Thoracic aorta (tissue), 2 donors: ENCODE data around the gene TRIM50. TPM values are rescaled to one million over a fixed set of nuclear protein-coding genes. Genes with fewer than 3 reads are reported as not detected.
"Not testable (repeated sequence)": the region's sequence is repeated elsewhere in the genome, so short reads cannot be mapped to it uniquely, and the experiment has no call there.

Source experiments
- ATAC-seq: fragments of 150-250 bp; one replicate; pipeline ENCODE4 v1.8.0; 2017; ENCODE audit warnings: low read depth; ENCODE audit not compliant: insufficient number of reproducible peaks, low FRiP score
- DNase-seq: peaks from one replicate; pipeline ENCODE4 v3.0.0-alpha.2; 2020; ENCODE audit warnings: low spot score
- H3K27ac ChIP-seq, 2 donors: fragments of 200-600 bp; sonication (generic); 1 replicate in 1 of 2; 2 replicates in 1 of 2; pipeline ENCODE4 v1.5.1; 2016; ENCODE audit warnings: mild to moderate bottlenecking in 2 of 2, moderate library complexity in 2 of 2
- H3K27me3 ChIP-seq: fragments of 200-600 bp; sonication (generic); replicated peaks from 2 replicates; pipeline ENCODE4 v1.6.0; 2016; ENCODE audit warnings: mild to moderate bottlenecking; ENCODE audit not compliant: insufficient read depth
- H3K36me3 ChIP-seq: fragments of 200-600 bp; sonication (generic); one replicate; pipeline ENCODE4 v1.5.1; 2016
- H3K4me1 ChIP-seq, 2 donors: fragments of 200-600 bp; sonication (generic); 1 replicate in 1 of 2; 2 replicates in 1 of 2; pipeline versions ENCODE4 v1.5.1 to v1.6.0; 2016; ENCODE audit warnings: low read depth in 2 of 2, mild to moderate bottlenecking in 1 of 2; ENCODE audit not compliant: control insufficient read depth in 1 of 2
- H3K4me3 ChIP-seq: fragments of 200-600 bp; sonication (generic); 2 replicates; pipeline ENCODE4 v1.5.1; 2016; ENCODE audit warnings: mild to moderate bottlenecking
- H3K9me3 ChIP-seq: fragments of 200-600 bp; sonication (generic); 2 replicates; pipeline ENCODE4 v1.5.1; 2016
- total RNA-seq, 2 donors: library from RNA; depleted of rRNA; stranded (reverse); fragments of >200 nt; gene quantifications; one replicate each; pipeline versions ENCODE4 v1.1.0 to v1.2.3, GENCODE V29; 2016
- TF ChIP-seq, protein P1 (sequence below): fragments of 200-600 bp; sonication (generic); IDR thresholded peaks from one replicate; pipeline ENCODE4 v1.5.1; 2019; ENCODE audit warnings: antibody characterized with exemption

TRIM50 gene
- total RNA-seq, 2 donors from 2014 or later, result 1.5 TPM; not detected in 1

DNA sequence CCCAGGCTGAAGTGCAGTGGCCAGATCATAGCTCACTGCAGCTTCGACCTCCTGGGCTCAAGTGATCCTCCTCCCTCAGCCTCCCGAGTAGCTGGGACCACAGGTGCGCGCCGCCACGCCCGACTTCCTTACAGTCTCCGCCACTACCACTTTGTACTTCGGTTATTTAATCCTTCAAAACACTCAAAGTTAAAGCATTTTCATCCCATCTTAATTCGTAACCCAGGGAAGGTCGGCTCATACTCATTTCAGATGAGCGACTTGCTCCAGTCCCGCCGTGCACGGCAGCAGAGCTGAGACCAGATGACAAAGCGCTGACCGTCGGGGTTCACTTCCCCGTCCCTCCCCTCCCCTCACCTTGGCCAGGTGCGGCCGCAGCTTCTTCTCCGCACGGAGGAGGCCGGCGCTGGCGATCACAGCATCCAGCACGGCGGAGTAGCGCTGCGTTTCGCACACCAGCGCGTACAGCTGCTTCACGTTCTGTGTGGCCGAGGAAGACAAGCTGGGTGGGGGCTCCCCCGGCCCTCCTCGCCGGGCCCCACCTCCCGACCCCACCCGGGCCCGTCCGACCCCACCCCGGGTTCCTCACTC, 19.7 kb downstream of the TRIM50 start:
- peak overlapping the region; percentile 93 for H3K4me3 ChIP-seq
- no peak for DNase-seq
- no peaks in the 10 kb centered on the region for H3K9me3 ChIP-seq
- ATAC-seq, result no peak
- H3K36me3 ChIP-seq, result peaks cover 21% of the 10 kb centered on the region
- peaks cover 4 to 6% of the 10 kb centered on the region in 2 donors for H3K4me1 ChIP-seq
- TF ChIP-seq, protein P1, sequence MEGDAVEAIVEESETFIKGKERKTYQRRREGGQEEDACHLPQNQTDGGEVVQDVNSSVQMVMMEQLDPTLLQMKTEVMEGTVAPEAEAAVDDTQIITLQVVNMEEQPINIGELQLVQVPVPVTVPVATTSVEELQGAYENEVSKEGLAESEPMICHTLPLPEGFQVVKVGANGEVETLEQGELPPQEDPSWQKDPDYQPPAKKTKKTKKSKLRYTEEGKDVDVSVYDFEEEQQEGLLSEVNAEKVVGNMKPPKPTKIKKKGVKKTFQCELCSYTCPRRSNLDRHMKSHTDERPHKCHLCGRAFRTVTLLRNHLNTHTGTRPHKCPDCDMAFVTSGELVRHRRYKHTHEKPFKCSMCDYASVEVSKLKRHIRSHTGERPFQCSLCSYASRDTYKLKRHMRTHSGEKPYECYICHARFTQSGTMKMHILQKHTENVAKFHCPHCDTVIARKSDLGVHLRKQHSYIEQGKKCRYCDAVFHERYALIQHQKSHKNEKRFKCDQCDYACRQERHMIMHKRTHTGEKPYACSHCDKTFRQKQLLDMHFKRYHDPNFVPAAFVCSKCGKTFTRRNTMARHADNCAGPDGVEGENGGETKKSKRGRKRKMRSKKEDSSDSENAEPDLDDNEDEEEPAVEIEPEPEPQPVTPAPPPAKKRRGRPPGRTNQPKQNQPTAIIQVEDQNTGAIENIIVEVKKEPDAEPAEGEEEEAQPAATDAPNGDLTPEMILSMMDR, result no peak
- H3K27me3 ChIP-seq, result no peaks in the 10 kb centered on the region
- H3K27ac ChIP-seq, result peak overlapping the region; percentile 22 to 40

DNA sequence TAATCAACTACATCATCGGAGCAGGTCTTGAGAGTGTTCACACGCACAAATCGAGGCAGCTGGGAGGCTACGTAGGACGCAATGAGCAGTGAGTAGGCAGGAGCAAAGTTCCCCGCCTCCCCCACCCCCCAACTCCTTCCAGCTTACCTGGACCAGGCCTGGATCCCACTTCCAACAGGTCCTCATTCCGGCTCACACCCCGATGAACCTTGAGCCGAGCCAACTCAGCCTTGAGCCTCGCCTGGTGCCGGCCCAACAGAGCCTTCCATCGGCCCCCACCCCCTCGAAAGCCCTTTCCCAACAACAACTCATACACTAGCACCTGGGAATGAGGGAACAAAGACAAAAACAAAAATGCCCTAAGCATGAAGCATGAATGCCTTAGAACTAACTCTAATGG, 20.4 kb downstream of the TRIM50 start:
- DNase-seq (no peak), ATAC-seq (no peak)
- Histone ChIP-seq H3K27me3 (no peaks in the 10 kb centered on the region), H3K4me1 (peaks cover 4 to 6% of the 10 kb centered on the region in 2 donors), H3K9me3 (no peaks in the 10 kb centered on the region), H3K36me3 (peaks cover 25% of the 10 kb centered on the region), H3K27ac (no peak overlapping the region), H3K4me3 (peak overlapping the region; percentile 93)
- TF ChIP-seq, protein P1, result no peak

DNA sequence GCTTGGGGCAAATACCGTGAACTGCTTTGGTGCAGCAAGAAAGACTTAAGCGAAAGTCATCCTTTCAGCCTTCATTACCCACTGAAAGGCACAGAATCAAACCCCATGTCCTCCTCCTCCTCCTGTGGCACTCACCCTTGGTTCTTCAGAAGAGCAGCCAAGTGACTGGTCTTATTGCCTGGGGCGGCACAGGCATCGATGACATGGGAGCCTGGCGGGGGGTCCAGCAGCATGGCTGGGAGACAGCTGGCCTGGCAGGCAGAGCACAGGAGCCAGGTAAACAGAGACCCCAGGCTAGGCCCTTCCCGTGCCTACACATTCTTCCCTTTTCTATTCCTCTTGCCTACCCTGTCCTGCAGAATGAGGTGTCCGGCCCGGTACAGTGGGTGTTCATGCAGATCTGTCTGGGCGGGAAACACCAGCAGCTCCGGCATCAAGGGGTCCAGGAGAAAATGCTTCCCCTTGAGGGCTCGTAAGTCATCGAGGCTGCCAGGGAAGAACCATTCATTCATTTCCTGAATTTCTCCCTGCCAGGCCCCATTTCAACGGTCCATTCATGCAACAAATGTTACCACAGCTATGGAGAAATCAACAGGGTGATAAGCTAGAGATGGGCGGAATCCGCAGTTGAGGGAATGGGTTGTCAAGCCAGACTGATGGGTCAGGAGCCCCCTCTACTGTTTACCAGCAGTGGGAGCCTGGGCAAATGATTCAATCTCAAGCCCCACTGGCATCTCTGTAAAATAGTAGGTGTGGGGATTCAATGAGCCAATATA, 23.1 kb downstream of the TRIM50 start:
- peaks cover 25% of the 10 kb centered on the region for H3K36me3 ChIP-seq
- not testable (repeated sequence) for H3K4me1 ChIP-seq, H3K9me3 ChIP-seq, H3K27me3 ChIP-seq, H3K4me3 ChIP-seq, ATAC-seq, H3K27ac ChIP-seq, DNase-seq

- H3K36me3 ChIP-seq, result peaks cover 25% of the 10 kb centered on the region
- TF ChIP-seq, protein P1, result no peak
- DNase-seq (no peak), ATAC-seq (no peak)
- no peaks in the 10 kb centered on the region for H3K9me3 ChIP-seq
- peaks cover 1 to 2% of the 10 kb centered on the region in 2 donors for H3K4me1 ChIP-seq
- no peaks in the 10 kb centered on the region for H3K27me3 ChIP-seq
- no peak overlapping the region for H3K27ac ChIP-seq
- H3K4me3 ChIP-seq, result no peak overlapping the region
Measured at GRCh38 chr7:73304071-73304470, 23.8 kb downstream of the TRIM50 start.

DNA sequence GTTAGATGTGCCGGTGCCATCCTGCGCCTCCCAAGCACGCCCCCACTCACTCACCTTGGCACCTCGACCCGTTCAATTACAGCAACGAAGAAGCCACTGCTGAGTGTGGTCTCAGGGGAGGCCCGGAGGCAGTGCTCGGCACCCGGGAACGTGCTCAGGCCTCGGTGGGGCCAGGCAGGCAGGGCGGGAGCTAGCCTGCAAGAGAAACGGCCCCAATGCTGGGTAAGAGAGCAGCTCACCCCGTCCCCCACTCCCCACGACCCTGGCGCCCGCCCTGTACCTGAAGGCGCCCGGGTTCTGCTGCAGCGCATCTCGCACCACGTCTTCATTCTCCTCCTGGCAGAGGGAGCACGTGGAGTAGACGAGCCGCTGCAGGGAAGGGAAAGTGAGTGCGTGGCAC, 24.3 kb downstream of the TRIM50 start:
- peaks cover 25% of the 10 kb centered on the region for H3K36me3 ChIP-seq
- TF ChIP-seq, protein P1, result no peak
- H3K27ac ChIP-seq, result no peak overlapping the region
- DNase-seq, result no peak
- no peaks in the 10 kb centered on the region for H3K27me3 ChIP-seq
- ATAC-seq, result no peak
- no peaks in the 10 kb centered on the region for H3K4me1 ChIP-seq
- no peak overlapping the region for H3K4me3 ChIP-seq
- H3K9me3 ChIP-seq, result no peaks in the 10 kb centered on the region

- not testable (repeated sequence) for DNase-seq, ATAC-seq, H3K27me3 ChIP-seq, H3K4me1 ChIP-seq, H3K9me3 ChIP-seq, H3K4me3 ChIP-seq, H3K27ac ChIP-seq
- peaks cover 25% of the 10 kb centered on the region for H3K36me3 ChIP-seq
Measured at GRCh38 chr7:73302846-73303245, 25.0 kb downstream of the TRIM50 start.

- peaks cover 22% of the 10 kb centered on the region for H3K36me3 ChIP-seq
- not testable (repeated sequence) for DNase-seq, H3K4me3 ChIP-seq, H3K27me3 ChIP-seq, H3K4me1 ChIP-seq, H3K27ac ChIP-seq, ATAC-seq, H3K9me3 ChIP-seq
Measured at GRCh38 chr7:73301108-73301507, 26.8 kb downstream of the TRIM50 start.

DNA sequence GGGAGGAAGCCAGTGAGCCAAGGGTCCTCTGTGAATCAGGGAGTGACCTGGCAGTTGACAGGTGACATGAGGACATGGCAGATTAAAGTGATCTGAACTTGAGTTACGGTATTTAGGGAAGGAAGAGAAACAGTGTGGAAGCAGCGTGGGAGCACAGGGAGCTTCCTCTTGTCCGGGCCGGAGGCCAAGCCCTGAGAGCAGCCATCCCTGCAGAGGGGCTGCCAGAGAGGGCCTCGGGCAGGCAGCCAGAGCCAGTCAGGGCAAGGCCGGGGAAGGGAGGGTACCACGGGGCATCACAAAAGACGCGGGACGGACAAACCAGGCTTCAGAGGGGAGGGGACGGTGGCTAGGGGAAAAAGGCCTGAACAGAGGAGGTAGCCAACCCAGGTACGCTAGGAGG, 28.1 kb downstream of the TRIM50 start:
- not testable (repeated sequence) for ATAC-seq, DNase-seq, H3K4me1 ChIP-seq, H3K9me3 ChIP-seq, H3K27me3 ChIP-seq, H3K4me3 ChIP-seq, H3K27ac ChIP-seq
- peaks cover 17% of the 10 kb centered on the region for H3K36me3 ChIP-seq

- H3K36me3 ChIP-seq, H3K27me3 ChIP-seq, H3K4me1 ChIP-seq, ATAC-seq, H3K9me3 ChIP-seq, DNase-seq, H3K4me3 ChIP-seq, H3K27ac ChIP-seq: not testable (repeated sequence)
Measured at GRCh38 chr7:73297706-73298105, 30.2 kb downstream of the TRIM50 start.
